ENCODE measurements around the gene MYCBPAP.

Gene MYCBPAP

GRCh38 chr17:50531428-50532025 lies 23.3 kb downstream of the MYCBPAP start:
- no peak for TF ChIP-seq CTCF (conservative IDR thresholded peaks at IDR 0.05)
- H3K27ac ChIP-seq: peak overlapping the region; percentile 100

- TF ChIP-seq CTCF (conservative IDR thresholded peaks at IDR 0.05): no peak
- peak within 1 kb of the TSS; percentile 100 for H3K27ac ChIP-seq
Observed at GRCh38 chr17:50532452-50533024, 24.3 kb downstream of the MYCBPAP start, which contains the start of gene EPN3. EPN3 (plus strand) TSS chr17:50532735; CDS start chr17:50536557, 3,822 bp downstream.

- peak overlapping the region; percentile 100 for H3K27ac ChIP-seq
- no peak for TF ChIP-seq CTCF (conservative IDR thresholded peaks at IDR 0.05)
Observed at GRCh38 chr17:50533185-50533584, 24.9 kb downstream of the MYCBPAP start.

DNA sequence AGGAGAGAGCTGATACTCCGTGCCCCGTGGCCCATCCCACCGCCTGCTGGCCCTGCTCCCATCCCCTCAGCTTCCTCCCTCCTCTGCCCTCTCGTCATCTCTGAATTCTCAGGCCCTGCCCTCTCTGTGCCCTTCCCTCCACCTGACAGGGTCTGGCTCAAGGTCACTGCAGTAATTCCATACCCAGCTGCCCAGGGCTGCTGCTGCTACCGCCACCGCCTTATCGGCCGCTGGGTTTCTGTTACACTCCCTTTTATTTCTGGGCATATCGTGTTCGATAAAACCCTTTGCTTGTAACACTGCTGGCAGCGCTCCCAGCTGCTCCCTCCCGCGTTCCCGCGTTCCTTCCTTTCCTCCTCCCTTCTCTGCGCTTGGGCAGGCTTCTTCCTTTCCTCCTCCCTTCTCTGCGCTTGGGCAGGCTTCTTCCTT lies 25.5 kb downstream of the MYCBPAP start:
- TF ChIP-seq CTCF (conservative IDR thresholded peaks at IDR 0.05): no peak
- H3K27ac ChIP-seq: peak overlapping the region; percentile 100

- TF ChIP-seq CTCF (conservative IDR thresholded peaks at IDR 0.05): peak; percentile 73
- H3K27ac ChIP-seq: peak overlapping the region; percentile 100
Observed at GRCh38 chr17:50534222-50534978, 26.2 kb downstream of the MYCBPAP start.

GRCh38 chr17:50534979-50535326 lies 26.7 kb downstream of the MYCBPAP start:
- peak overlapping the region; percentile 100 for H3K27ac ChIP-seq

More at GRCh38 chr17:50534979-50535326, 26.7 kb downstream of the MYCBPAP start:
- TF ChIP-seq CTCF (conservative IDR thresholded peaks at IDR 0.05): no peak
